NCI-H2196 treated with DMSO at 0.1 percent for 48 hours (cell line): ENCODE measurements around the gene ZNF750.
A peak's percentile ranks its signal among the peaks of the same experiment; 100 is the strongest.
"Not testable (repeated sequence)": the region's sequence is repeated elsewhere in the genome, so short reads cannot be mapped to it uniquely, and the experiment has no call there.

Source experiments
- DNase-seq: peaks from one replicate; lab custom pipeline; 2025; ENCODE audit not compliant: unreplicated experiment; lab: John Stamatoyannopoulos, UW

The ZNF750 gene

DNA sequence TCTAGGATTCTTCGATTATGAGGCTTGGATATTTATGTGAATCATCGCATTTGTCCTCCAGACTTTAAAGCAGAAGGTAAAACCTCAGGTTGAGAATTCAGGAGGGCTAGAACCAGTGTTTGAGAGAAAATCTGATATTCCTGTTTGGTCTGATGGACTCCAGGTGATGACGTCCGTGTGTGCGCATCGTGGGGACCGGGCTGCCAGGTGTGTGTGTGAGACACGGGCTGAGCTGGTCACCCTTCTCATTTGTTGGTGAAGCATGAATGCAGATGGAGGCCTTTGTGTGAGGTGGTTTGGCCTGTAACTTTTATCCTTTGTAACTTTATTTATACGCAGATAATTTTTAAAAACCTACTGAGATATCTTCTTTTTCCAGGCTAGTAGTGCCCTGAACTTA lies 42.8 kb downstream of the ZNF750 start:
- DNase-seq, result no peak

DNA sequence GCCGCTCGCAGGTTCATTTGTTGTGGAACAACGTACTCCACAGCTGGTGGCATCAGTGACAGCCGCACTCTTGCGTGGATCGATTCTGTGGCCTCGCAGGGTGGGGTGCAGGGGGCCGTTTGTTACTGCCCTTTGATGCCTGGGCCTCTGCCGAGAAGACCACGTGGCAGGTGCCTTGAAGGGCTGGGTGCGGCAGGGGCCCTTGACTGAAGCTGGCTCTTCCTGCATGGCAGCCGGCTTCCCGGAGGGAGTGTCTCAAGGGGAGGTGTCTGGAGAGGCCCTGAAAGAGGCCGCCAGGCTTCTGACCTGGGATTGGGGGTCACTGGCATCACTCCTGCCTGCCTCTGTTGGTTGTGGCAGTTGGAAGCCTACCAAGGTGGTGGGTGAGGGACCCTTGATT lies 44.2 kb downstream of the ZNF750 start:
- no peak for DNase-seq

DNA sequence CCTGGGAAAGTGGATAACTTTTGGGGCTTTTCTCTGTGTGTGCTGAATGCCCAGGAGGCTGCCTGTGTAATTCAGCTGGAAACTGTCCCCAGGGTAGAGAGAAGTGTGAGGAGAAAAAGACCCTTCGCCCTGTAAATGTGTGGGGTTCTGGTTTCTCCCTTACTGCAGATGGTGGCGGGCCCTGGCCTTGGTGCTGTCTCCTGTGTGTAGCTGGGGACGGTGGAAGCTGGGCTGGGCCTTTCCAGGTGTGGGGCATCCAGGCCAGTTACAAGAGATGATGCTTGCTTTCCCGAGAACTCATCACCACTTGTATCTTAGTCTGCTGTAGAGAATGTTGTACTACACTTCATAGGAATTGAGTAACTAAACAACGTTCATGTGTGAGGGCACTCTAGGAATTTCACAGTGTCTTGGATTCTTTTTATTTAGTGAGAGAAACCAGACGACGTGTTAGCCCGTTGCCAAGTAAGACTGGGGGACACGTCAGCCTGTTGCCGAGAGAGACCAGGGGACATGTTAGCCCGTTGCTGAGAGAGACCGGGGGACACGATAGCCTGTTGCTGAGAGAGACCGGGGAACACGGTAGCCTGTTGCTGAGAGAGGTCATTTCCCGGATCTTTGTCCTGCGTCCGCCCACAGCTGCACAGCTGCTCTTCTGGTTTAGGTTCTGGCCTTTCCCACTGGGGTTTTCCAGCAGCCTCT lies 44.9 kb downstream of the ZNF750 start:
- DNase-seq, result no peak

DNA sequence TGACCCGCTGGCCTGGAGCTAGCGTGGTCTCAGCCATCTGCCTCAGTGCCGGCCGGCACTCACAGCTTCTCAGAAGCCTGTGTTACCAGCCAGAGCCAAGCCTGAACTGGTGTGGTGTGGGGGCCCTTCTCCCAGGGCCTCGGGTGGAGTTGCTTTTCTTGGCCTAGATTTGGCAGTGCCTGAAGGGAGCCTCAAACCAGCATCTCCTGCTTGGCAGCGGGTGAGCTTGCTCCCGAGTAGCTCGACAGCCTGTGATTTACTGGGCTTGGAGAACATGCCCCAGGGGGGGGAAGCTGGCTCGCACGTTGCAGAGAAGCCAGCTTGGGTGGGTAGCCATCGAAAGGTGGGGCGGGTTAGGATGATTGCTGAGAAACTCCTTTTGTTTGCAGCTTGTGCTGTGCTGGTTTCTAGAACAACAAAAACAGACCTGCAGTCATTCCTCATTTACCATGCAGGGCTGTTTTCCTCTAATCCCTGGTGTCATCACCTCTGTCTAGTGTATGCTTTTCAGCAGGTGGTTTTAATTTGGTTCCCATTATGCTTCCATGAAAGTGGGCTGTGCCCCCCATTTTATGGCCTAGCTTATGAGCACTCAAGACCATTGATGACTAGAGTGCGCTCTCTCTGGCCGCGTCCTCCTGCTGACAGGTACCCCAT lies 45.7 kb downstream of the ZNF750 start:
- no peak for DNase-seq

DNA sequence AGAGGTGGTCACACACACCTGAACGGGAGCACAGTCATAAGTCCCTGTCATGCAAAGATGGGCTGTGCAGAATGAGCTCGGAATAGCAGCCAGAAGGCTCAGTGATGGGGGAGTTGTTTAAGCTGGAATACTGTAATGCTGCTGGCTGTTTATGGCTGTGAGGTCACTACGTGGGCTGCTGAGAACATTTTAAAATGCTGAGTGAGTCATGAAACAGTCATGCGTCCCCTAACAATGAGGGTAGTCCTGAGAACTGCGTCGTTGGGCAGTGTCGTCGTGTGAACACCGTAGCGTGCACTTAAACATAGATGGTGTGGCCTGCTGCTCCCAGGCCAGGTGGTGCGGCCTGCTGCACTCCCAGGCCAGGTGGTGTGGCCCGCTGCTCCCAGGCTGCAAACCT lies 48.3 kb downstream of the ZNF750 start:
- no peak for DNase-seq

DNA sequence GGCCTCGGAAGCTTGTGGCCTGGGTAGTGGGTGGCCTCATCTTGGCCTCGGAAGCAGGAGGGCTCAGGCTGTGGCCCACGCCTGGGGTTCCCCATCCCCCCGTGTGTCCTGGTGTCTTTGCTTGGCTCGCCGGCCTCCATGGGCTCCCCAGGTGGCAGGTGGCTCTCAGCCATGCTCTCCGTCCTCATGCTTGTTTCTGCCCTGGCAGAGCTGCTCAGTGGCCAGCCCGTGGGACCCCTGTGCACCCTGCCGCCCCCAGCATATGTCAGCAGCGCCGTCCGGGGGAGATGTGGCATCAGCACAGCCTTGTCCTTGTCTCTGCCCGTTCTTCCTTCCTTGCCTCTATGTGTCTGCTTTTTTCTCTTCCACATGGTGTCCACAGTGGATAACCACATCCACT lies 49.4 kb downstream of the ZNF750 start:
- DNase-seq, result no peak

DNA sequence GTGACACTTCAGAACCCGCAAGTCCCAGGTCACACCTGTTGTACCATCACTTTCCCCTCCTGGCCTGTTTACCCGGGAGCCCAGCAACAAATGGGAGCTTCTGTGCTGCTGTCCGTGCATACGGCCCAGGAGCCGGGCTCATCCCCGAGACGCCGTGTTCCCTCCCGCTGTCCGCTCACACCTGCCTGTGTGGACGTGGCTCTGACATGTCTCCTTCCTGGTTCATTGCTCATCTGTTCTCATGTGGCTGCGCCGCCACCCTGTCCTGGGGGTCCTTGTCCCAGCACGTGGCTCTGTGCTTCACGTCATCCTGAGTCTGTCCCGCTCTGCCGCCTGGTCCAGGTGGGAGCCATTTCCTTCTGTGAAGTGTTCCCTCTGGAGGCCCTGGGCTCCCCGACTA lies 50.0 kb downstream of the ZNF750 start:
- no peak for DNase-seq

DNA sequence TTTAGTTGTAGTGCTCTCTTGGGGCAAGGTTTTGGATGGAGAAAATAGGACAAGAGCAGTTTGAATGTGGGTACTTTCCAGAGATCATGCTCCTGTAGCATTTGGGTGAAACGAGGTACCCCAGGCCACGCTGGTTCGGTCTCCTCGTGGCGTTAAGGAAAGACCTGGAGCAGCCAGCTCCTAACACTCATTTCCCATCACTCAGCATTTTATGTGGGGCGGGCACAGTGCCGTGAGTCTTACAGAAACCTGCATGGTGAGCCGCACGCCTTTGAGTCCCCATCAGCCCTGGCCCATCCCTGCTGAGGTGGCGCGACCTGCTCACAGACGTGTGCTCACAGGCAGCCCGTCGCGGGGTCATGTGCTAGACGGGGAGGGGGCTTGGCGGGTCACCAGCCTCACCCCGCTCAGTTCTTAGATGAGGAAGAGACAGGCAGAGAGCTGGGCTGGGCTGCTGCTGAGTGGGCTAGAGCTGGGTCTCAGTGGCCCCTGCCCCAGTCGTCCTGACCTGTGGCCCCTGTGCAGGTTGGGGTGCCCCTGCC lies 50.7 kb downstream of the ZNF750 start:
- no peak for DNase-seq

DNA sequence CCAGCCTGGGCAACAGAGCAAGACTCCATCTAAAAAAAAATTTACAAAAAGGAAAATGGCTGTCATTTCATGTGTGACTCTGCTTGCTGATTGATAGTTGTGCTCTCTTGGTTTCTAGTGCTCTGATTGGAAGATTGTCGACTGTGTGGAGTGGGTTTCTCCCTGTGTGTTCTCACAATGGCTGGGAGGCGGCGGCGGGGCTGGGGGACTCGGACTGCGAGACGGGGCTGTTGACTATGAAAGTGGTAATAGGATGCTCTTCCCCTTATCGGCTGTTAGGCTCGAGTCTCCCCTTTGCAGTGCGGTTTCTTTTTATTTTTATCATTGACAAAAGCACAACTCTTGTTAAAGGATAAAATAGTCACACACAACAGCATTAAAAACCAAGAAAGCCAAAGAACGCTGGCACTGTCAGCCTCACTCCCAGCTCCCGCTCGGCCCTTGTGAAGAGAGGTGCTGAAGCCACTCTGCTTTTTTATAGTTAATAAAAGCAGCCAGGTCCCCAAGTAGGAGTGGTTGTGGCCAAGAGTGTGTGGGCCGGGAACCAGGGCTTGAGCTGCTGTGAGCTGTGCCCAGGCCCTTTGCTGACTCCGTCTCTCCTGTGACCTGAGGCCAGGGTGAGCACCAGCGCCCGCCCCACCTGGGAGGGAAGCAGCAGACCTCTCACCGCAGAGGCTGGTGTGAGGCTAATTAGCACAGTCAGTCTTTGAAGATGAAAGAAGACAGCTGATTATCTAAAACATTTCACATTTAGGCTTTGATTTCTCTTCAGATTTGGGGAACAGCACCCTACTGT lies 51.4 kb downstream of the ZNF750 start:
- no peak for DNase-seq

DNA sequence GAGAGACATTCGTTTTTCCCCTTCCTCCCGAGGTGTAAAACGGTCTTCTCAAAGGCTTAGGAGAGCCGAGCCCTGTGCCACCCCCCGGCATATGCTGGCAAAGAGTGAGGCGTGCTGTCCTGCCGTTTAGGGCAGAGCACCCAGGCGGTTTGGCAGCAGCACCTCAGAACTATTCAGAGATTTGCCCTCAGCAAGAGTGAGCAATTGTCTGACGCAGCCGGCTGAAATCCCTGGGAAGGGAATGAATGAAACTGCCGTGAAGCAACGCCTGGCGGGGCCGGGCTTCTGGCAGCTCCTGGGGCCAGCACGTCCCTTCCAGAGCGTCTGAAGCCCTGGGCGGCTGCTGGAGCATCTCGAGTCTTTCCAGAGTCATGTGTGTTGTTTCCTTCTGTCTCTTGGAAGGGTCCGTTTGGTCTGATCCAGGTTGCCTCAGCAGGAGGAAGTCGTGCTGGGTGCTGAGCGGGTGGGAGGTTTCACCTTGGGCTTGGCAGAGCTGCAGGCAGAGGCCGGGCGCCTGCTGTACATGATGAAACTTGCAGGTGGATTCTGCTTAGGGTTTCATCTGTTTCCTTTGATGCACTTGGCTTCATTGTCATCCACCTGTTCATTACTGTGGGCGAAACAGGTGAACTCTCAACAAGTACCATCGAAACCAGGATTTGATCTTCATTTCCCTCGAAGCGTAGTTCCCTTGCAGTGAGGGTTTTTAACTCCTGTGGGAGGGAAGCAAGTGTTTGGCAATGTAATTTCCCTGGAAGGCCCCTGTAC lies 52.6 kb downstream of the ZNF750 start:
- peak; percentile 94 for DNase-seq

DNA sequence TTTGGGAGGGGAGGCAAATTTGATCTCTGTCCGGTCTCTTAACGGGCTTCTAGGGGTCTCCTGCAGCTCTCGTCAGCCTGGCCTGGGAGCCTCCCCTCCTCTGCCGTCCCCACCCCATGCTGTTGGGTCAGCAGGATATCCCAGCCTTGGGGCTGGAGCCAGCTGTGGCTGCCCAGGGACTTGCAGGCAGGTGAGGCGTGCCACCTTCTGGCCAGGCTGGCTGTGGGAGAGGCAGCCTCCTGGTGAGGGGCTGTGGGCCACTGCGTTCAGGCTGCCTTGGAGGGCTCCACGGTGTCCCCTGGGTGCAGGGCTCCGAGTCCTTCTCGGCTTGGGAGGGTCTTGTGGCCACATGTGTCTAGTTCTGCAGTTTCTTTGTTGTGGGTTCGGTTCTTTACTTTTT lies 53.4 kb downstream of the ZNF750 start:
- DNase-seq, result no peak

DNA sequence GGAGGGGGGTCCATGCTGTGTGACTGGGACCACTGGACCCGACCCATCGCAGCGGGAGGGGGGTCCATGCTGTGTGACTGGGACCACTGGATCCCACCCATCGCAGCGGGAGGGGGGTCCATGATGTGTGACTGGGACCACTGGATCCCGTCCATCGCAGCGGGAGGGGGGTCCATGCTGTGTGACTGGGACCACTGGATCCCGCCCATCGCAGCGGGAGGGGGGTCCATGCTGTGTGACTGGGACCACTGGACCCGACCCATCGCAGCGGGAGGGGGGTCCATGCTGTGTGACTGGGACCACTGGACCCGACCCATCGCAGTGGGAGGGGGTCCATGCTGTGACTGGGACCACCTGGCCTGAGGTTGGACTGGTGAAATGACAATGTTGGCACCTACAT lies 54.2 kb downstream of the ZNF750 start:
- not testable (repeated sequence) for DNase-seq

DNA sequence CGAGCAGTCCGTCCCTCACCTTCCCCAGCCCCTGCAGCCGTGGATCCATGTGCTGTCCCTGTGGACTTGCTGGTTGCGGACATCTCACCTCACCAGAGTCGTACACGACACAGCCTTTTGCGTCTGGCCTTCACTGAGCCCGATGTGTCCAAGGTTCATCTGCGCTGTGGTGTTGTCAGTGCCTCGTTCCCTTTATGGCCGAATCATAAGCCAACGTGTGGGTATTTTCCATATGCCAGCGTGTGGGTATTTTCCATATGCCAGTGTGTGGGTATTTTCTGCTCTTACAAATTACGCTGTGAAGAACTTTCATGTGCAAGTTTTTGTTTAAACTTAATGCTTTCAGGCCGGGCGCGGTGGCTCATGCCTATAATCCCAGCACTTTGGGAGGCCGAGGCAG lies 56.3 kb downstream of the ZNF750 start:
- no peak for DNase-seq

DNA sequence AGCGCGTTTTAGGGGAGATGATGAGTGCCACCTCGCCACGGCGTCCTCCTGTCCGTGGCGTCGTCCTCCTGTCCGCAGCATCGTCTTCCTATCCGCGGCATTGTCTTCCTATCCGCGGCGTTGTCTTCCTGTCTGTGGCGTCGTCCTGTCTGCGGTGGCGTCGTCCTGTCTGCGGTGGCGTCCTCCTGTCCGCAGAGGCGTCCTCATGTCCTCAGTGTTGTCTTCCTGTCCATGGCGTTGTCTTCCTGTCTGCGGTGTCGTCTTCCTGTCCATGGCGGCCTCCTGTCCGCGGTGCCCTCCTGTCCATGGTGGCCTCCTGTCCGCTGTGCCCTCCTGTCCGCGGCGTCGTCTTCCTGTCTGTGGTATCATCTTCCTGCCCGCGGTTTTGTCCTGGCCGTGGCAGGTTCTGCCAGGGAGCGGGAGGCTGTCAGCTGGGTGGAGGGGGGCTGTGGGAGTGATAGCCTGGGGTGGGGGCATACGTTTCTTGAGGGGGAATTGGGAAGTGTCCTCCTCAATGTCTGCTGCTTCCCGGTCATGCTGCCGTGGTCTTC lies 57.1 kb downstream of the ZNF750 start:
- DNase-seq, result no peak

DNA sequence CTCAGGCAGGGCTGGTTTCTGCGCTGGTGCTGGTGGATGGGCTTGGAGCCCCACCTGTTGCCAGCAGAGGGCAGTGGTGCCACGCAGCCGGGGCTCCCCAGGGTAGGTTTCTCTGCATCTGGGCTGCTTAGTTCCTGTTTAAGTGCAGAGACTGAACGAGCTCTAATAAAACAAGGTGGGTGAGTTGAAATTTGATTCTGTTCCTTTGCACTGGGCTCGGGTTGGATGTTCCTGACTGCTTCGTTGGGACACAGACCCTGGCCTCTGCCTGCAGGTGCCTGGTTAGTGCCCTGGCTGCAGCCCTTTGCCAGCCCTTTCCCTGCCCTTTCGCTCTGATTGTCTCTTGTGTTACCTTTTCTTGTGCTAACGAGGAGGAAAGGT lies 57.9 kb downstream of the ZNF750 start:
- peak; percentile 90 for DNase-seq

DNA sequence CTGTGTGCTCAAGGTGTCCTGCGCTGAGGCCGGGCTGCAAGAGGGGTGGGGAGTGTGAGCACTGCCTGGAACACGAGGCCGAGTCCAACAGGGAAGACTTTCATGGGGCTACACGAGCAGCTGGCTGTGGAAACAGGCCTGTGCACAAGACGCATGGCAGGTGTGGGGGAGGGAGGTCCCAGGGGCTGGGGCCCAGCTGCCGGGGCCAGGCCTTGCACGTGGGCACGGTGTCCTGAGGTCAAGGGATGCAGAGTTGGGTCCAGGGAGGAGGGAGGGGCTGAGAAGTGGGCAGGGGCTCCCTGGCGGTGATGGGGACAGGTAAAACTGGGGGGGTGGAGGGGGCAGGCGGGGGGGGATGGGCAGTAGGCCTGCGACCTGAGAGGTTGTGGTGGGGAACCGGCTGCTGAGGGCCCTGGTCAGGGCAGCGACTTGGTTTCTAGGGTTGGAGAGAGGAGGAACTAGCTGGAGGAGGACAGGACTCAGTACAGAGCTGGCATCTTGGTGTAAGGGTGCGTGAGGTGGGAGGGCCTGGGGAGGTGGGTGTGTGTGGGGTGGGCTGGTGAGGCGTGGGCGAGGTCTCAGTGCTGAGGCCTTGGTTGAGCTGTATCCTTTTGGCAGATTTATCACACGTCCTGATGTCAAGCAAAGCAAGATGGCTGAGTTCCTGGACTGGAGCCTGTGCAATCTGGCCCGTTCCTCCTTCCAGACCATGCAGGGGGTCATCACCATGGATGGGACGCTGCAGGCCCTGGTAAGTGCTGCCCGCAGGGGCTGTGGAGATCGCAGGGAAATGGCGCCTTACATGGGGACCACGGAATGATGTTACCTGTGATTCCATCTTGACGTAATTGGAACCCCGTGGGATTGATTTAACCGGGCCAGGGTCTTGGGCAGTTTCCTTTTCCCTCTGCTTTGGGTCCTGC lies 58.6 kb downstream of the ZNF750 start:
- no peak for DNase-seq

DNA sequence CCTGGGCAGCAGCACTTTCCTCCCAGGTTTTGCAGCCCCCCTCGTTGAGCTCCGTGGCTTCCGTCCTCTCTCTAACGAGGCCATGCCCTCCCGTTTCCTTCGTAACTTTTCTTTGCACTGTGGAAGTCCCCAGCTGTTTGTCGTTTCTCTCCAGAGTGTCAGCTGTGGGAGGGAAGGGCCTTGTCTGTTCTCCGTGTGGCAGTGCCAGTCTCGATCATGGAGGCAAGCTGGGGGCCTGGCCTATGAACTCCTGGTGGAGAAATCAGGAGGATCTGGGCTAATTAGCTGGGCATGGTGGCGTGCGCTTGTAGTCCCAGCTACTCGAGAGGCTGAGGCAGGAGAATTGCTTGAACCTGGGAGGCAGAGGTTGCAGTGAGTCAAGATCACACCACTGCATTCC lies 59.6 kb downstream of the ZNF750 start:
- DNase-seq, result no peak

DNA sequence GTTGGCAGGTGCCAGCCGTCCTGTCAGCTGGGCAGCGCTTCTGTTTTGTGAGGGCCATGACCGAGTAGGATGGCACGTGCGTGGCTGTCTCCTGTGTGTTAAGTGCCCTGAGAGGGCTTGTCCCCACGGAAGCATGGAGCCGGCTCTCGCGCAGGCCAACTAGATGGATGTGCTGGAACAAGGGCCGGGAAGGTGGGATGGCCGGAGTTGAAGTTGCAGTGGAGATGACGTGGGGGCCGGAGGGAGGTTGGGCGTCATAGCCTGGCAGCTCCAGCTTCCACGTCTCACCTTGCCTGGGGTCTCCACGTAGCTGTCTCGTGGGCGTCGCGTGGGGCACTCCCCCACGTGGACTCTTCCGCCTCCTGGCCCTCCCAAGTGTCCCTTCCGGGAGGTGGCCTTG lies 60.3 kb downstream of the ZNF750 start:
- no peak for DNase-seq
